ENCODE results near the gene LPP.

LPP gene

DNA sequence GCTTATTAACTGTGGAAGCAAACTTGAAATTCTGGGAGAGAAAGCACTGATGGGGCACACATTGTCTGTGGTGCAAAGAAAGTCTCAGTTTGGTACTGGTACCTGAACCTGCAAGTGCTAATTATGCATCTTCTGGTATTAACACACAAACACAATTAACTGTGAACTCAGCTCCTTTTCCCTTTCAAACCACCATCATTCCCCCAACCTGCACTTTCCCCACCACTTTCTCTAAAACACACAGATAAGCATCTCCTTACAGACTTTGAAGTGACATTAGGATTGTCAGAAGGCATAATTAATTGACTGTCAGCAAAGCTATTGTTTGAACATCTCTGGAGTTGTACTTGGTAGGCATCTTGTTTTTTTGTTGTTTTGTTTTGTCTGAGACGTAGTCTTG, 565.6 kb downstream of the LPP start:
- Histone ChIP-seq H3K27ac (ENCODE audit: low read length) (no peak overlapping the region), H3K36me3 (ENCODE audit: insufficient read depth, low read length) (no peaks in the 10 kb centered on the region), H3K4me2 (ENCODE audit: insufficient read depth, low read length) (no peak overlapping the region), H3K9ac (ENCODE audit: low read depth, low read length) (no peak overlapping the region), H4K20me1 (ENCODE audit: insufficient read depth, low read length) (no peaks in the 10 kb centered on the region), H3K4me3 (ENCODE audit: low read depth in 1 of 2, low read length in 2 of 2) (no peak overlapping the region), H3K79me2 (ENCODE audit: insufficient read depth, low read length) (no peaks in the 10 kb centered on the region), H3K4me1 (ENCODE audit: insufficient read depth, low read length) (no peaks in the 10 kb centered on the region), H3K27me3 (ENCODE audit: insufficient read depth, low read length, poor library complexity) (no peaks in the 10 kb centered on the region), H3K9me3 (ENCODE audit: insufficient read depth, low read length, severe bottlenecking) (no peaks in the 10 kb centered on the region), H2AFZ (ENCODE audit: low read depth, low read length) (no peak overlapping the region)
- DNase-seq (no peak), ATAC-seq (ENCODE audit: insufficient read depth, low read depth) (0 out of 3 replicates have a peak, but pooled peaks have one; percentile 37)
- TF ChIP-seq EZH2 (IDR thresholded peaks at IDR 0.05; ENCODE audit: borderline replicate concordance, low read depth, low read length, severe bottlenecking), result no peak
- TF ChIP-seq, protein P1, sequence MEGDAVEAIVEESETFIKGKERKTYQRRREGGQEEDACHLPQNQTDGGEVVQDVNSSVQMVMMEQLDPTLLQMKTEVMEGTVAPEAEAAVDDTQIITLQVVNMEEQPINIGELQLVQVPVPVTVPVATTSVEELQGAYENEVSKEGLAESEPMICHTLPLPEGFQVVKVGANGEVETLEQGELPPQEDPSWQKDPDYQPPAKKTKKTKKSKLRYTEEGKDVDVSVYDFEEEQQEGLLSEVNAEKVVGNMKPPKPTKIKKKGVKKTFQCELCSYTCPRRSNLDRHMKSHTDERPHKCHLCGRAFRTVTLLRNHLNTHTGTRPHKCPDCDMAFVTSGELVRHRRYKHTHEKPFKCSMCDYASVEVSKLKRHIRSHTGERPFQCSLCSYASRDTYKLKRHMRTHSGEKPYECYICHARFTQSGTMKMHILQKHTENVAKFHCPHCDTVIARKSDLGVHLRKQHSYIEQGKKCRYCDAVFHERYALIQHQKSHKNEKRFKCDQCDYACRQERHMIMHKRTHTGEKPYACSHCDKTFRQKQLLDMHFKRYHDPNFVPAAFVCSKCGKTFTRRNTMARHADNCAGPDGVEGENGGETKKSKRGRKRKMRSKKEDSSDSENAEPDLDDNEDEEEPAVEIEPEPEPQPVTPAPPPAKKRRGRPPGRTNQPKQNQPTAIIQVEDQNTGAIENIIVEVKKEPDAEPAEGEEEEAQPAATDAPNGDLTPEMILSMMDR (IDR thresholded peaks at IDR 0.05; ENCODE audit: borderline replicate concordance, extremely low read depth, low read length, poor library complexity, severe bottlenecking), result no peak

DNA sequence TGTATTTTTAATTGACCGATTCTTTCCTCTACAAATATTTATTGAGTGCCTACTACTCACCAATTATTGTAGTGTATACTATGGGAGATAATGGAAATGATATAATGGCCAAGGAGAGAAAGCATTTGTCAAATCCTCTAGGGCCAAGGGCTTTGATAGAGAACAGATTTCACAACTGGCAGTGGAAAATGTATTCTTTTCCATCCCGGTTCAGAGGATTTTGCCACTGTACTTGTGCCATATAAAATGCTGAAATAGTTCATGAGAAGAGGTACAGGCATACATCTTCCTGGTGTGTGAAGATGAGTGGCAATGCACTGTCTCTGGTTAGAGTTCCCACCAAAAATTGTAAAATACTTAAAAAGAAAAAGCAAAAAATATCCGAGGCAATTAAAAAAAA, 566.3 kb downstream of the LPP start:
- no peak for DNase-seq
- H3K4me2 ChIP-seq (ENCODE audit: insufficient read depth, low read length), result no peak overlapping the region

DNA sequence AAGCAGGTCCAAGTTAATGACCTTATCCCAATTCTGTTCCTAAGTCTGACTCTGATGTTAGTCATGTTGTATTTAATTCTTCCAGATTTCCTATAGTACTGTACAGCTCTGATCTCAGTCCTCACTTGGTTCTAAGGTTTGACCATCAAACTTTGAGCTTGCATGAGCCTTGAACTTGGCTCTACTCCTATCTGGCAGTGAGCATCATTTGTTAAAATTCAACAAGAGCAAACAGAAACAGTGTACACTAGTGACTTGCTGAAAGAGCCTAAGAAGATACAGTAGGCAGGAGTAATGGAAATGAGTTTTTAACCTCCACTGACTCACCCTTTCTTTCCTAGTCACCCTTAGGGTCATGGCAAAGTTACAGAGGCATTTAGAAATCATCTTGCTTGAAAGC, 566.7 kb downstream of the LPP start:
- no peak overlapping the region for H3K27ac ChIP-seq (ENCODE audit: low read length)
- DNase-seq (no peak), ATAC-seq (ENCODE audit: insufficient read depth, low read depth) (no peak)
- no peaks in the 10 kb centered on the region for H3K9me3 ChIP-seq (ENCODE audit: insufficient read depth, low read length, severe bottlenecking)
- H3K4me1 ChIP-seq (ENCODE audit: insufficient read depth, low read length), result no peaks in the 10 kb centered on the region
- no peak overlapping the region for H2AFZ ChIP-seq (ENCODE audit: low read depth, low read length)
- no peak overlapping the region for H3K4me2 ChIP-seq (ENCODE audit: insufficient read depth, low read length)
- H3K36me3 ChIP-seq (ENCODE audit: insufficient read depth, low read length), result no peaks in the 10 kb centered on the region
- no peak overlapping the region for H3K4me3 ChIP-seq (ENCODE audit: low read depth in 1 of 2, low read length in 2 of 2)
- no peaks in the 10 kb centered on the region for H3K79me2 ChIP-seq (ENCODE audit: insufficient read depth, low read length)
- no peak overlapping the region for H3K9ac ChIP-seq (ENCODE audit: low read depth, low read length)
- no peaks in the 10 kb centered on the region for H4K20me1 ChIP-seq (ENCODE audit: insufficient read depth, low read length)
- H3K27me3 ChIP-seq (ENCODE audit: insufficient read depth, low read length, poor library complexity), result no peaks in the 10 kb centered on the region
- no peak for TF ChIP-seq EZH2 (IDR thresholded peaks at IDR 0.05; ENCODE audit: borderline replicate concordance, low read depth, low read length, severe bottlenecking)
- TF ChIP-seq, protein P1 (IDR thresholded peaks at IDR 0.05; ENCODE audit: borderline replicate concordance, extremely low read depth, low read length, poor library complexity, severe bottlenecking), result no peak

More for the DNA sequence above, 566.3 kb downstream of the LPP start:
- Histone ChIP-seq H3K4me1 (ENCODE audit: insufficient read depth, low read length) (no peaks in the 10 kb centered on the region), H3K9ac (ENCODE audit: low read depth, low read length) (no peak overlapping the region), H3K4me3 (ENCODE audit: low read depth in 1 of 2, low read length in 2 of 2) (no peak overlapping the region), H4K20me1 (ENCODE audit: insufficient read depth, low read length) (no peaks in the 10 kb centered on the region), H3K36me3 (ENCODE audit: insufficient read depth, low read length) (no peaks in the 10 kb centered on the region), H3K27ac (ENCODE audit: low read length) (no peak overlapping the region), H2AFZ (ENCODE audit: low read depth, low read length) (no peak overlapping the region), H3K9me3 (ENCODE audit: insufficient read depth, low read length, severe bottlenecking) (no peaks in the 10 kb centered on the region), H3K27me3 (ENCODE audit: insufficient read depth, low read length, poor library complexity) (no peaks in the 10 kb centered on the region), H3K79me2 (ENCODE audit: insufficient read depth, low read length) (no peaks in the 10 kb centered on the region)
- TF ChIP-seq, protein P1 (IDR thresholded peaks at IDR 0.05; ENCODE audit: borderline replicate concordance, extremely low read depth, low read length, poor library complexity, severe bottlenecking), result no peak
- TF ChIP-seq EZH2 (IDR thresholded peaks at IDR 0.05; ENCODE audit: borderline replicate concordance, low read depth, low read length, severe bottlenecking), result no peak
- ATAC-seq (ENCODE audit: insufficient read depth, low read depth), result no peak

DNA sequence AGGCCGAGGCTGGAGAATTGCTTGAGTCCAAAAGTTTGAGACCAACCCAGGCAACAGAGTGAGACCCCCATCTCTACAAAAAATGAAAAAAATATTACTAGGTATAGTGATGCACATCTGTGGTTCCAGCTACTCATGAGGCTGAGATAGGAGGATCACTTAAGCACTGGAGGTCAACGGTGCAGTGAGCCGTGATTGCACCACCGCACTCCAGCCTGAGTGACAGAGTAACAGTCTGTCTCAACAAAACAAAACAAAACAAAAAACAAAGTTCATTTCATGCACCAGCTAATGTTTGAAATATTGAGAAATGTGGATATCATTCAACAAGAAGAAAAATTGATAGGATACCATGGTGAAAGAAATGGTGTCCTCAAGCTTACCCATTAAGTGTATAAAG, 567.4 kb downstream of the LPP start:
- Histone ChIP-seq H3K4me1 (ENCODE audit: insufficient read depth, low read length) (no peaks in the 10 kb centered on the region), H3K27ac (ENCODE audit: low read length) (no peak overlapping the region)

More for the DNA sequence above, 567.4 kb downstream of the LPP start:
- DNase-seq (no peak), ATAC-seq (ENCODE audit: insufficient read depth, low read depth) (no peak)
- no peak for TF ChIP-seq EZH2 (IDR thresholded peaks at IDR 0.05; ENCODE audit: borderline replicate concordance, low read depth, low read length, severe bottlenecking)
- TF ChIP-seq, protein P1 (IDR thresholded peaks at IDR 0.05; ENCODE audit: borderline replicate concordance, extremely low read depth, low read length, poor library complexity, severe bottlenecking), result no peak
- H3K9ac ChIP-seq (ENCODE audit: low read depth, low read length), result no peak overlapping the region
- no peaks in the 10 kb centered on the region for H4K20me1 ChIP-seq (ENCODE audit: insufficient read depth, low read length)
- no peaks in the 10 kb centered on the region for H3K36me3 ChIP-seq (ENCODE audit: insufficient read depth, low read length)
- no peak overlapping the region for H3K4me2 ChIP-seq (ENCODE audit: insufficient read depth, low read length)
- H3K27me3 ChIP-seq (ENCODE audit: insufficient read depth, low read length, poor library complexity), result no peaks in the 10 kb centered on the region
- no peaks in the 10 kb centered on the region for H3K9me3 ChIP-seq (ENCODE audit: insufficient read depth, low read length, severe bottlenecking)
- no peak overlapping the region for H3K4me3 ChIP-seq (ENCODE audit: low read depth in 1 of 2, low read length in 2 of 2)
- H3K79me2 ChIP-seq (ENCODE audit: insufficient read depth, low read length), result no peaks in the 10 kb centered on the region
- H2AFZ ChIP-seq (ENCODE audit: low read depth, low read length), result no peak overlapping the region

Data from DND-41 (cell line).